Measurements from ENCODE around the gene CASD1.

The CASD1 gene

GRCh38 chr7:94590526-94591162 lies 81.0 kb downstream of the CASD1 start:
- no peak for DNase-seq

GRCh38 chr7:94591176-94591575 lies 81.6 kb downstream of the CASD1 start:
- no peak for DNase-seq

DNA sequence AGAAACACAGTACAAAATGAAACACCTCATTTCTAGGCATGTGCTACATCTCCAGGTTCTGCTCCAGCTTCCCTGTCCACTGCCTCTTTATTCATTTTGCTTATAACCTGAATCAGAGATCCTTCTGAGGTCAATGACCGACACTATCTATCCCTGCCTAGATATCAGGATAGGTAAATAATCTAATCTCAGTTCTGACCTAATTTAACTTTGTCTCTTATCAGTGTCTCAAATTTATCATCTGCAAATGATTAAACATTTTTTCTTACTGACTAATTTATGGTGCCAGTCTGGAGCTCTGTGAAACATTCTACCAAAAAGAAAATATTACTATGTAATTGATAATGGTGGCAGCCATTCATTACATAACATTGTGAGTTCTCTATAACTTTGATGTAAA lies 85.3 kb downstream of the CASD1 start:
- no peak for DNase-seq

- no peak for DNase-seq
Measured at GRCh38 chr7:94595717-94596116, 86.1 kb downstream of the CASD1 start.

DNA sequence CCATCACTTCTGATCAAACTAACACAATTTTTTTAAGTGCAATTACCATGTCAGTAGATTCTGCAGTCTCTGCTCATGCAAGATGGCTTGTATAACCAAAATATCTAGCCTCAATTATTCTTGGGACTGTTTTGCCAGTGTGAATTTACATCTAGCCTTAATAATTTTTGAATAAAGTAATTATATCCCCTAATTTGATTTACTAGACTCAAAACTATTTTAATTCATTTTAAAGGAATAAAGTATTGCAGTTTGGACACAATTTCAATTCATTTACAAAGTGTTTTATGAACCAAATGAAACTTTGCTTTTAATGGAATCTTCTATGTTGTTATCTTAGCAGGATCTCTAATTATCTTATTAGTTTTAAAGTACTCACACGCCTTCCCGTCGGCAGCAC lies 90.7 kb downstream of the CASD1 start:
- DNase-seq = no peak

GRCh38 chr7:94602181-94602580 lies 92.6 kb downstream of the CASD1 start:
- DNase-seq = no peak

GRCh38 chr7:94605031-94605430 lies 95.4 kb downstream of the CASD1 start:
- DNase-seq = no peak
